ENCODE data around the gene SORCS2.

SORCS2 gene

DNA sequence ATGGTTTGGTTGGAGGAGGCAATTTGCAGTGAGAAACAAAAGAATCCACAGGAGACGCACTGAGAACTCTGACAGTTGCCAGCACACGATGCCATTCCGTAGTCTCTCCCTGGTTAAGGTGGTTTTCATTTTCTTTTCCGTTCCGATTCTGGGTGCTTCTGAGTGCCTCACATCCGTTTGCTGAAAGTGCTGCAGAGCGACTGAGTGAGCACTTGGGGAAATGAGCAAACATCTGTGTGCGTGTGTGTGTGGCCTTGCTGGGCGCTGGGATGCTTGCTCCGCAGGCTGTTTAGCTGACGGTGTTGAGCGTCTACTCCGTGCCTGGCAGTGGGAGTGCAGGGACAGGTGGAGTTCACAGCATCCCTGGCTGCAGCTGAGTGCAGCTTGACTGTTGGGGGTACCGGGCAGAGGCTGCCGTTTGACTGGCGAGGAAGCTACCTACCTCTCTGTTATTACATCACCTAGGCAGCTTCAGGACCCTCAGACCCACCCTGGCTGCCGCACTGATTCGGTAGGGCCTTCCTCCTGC lies 49.3 kb downstream of the SORCS2 start:
- DNase-seq = no peak
- no peaks in the 10 kb centered on the region for H3K27me3 ChIP-seq
- TF ChIP-seq, protein P1, sequence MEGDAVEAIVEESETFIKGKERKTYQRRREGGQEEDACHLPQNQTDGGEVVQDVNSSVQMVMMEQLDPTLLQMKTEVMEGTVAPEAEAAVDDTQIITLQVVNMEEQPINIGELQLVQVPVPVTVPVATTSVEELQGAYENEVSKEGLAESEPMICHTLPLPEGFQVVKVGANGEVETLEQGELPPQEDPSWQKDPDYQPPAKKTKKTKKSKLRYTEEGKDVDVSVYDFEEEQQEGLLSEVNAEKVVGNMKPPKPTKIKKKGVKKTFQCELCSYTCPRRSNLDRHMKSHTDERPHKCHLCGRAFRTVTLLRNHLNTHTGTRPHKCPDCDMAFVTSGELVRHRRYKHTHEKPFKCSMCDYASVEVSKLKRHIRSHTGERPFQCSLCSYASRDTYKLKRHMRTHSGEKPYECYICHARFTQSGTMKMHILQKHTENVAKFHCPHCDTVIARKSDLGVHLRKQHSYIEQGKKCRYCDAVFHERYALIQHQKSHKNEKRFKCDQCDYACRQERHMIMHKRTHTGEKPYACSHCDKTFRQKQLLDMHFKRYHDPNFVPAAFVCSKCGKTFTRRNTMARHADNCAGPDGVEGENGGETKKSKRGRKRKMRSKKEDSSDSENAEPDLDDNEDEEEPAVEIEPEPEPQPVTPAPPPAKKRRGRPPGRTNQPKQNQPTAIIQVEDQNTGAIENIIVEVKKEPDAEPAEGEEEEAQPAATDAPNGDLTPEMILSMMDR (IDR thresholded peaks at IDR 0.05; ENCODE audit: low read depth, low read length) = no peak

DNA sequence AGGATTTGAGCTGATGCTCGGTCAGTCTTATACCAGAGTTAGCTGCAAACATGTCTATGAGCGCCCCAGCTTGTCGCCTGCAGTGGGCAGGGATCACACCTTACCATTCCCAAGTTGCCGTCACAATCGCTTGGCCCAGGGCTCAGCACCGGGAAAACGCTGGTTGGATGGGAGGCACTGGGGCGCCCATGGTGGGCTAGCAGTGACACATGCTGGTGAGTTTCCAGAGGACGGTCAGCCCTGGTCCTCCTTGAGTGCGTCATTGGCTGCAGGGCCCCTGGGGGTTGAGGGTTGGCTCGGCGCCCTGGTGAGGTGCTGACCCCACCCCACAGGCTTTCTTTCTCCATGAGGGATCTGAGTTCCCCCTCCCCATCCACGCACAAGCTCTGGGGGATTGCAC lies 50.4 kb downstream of the SORCS2 start:
- no peak for DNase-seq
- TF ChIP-seq, protein P1 (IDR thresholded peaks at IDR 0.05; ENCODE audit: low read depth, low read length) = no peak
- no peaks in the 10 kb centered on the region for H3K27me3 ChIP-seq
- H3K4me1 ChIP-seq = peaks cover 3% of the 10 kb centered on the region
- no peaks in the 10 kb centered on the region for H3K36me3 ChIP-seq
- no peak overlapping the region for H3K4me3 ChIP-seq (ENCODE audit: low read depth, low read length)
- no peaks in the 10 kb centered on the region; the same call in 1 of the 2 replicates for H3K9me3 ChIP-seq

More for the DNA sequence above, 49.3 kb downstream of the SORCS2 start:
- no peaks in the 10 kb centered on the region; the same call in 1 of the 2 replicates for H3K9me3 ChIP-seq
- H3K4me3 ChIP-seq (ENCODE audit: low read depth, low read length) = no peak overlapping the region
- H3K4me1 ChIP-seq = peaks cover 3% of the 10 kb centered on the region
- no peaks in the 10 kb centered on the region for H3K36me3 ChIP-seq

DNA sequence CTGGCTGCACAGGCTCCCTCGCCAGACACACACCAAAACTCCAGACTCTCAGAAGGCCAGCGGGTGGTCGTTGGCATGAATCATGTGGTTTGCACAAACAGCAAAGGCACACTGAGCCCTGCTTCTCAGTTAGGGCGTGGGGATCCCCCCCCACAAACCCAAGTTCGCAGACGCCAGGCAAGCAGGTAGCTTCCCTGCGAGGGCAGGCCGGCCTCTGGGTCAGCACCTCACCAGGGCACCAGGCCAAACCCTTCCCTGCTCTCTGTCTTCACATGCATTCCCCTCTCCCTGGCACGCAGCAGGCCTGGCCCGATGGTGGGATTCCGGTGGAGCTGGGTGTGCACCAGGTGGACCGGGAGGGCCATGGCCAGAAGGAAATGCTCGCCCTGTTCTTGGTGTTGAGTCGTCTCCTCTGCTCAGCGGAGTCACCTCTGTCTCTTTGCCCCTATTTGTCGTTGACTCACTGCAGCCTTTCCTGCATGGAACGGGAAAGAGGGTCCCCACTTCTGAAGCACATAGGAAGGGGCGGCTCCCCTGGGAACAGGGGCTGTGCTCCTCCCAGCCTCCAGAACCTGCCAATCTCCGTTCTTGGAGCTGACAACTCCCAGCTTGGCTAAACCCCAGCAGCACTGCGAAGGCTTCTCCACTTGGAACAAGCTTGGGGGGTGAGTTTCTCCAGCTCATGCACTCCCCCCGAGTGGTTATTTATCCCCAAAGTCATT lies 51.4 kb downstream of the SORCS2 start:
- Histone ChIP-seq H3K4me1 (peaks cover 3% of the 10 kb centered on the region; the same call in 1 of the 2 replicates), H3K36me3 (no peaks in the 10 kb centered on the region), H3K4me3 (ENCODE audit: low read depth, low read length) (no peak overlapping the region), H3K27me3 (no peaks in the 10 kb centered on the region), H3K9me3 (no peaks in the 10 kb centered on the region; the same call in 1 of the 2 replicates)
- TF ChIP-seq, protein P1 (IDR thresholded peaks at IDR 0.05; ENCODE audit: low read depth, low read length) = no peak
- DNase-seq = no peak

DNA sequence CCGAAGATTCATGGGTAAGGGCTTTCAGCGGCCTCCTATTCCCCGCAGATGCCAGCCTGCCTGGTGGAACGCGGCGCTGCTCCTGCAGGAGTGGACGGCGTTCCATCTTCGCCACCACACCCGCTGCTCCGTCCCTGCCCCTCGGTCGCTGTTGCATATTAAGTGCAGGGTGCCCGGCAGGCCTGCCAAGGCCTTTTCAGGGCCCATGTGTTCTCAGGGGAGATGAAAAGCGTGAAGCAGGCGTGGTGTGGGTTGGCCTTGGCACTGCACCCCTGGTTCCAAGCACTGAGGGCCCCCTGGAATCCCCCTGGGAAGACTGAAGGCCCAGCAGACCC lies 52.0 kb downstream of the SORCS2 start:
- Histone ChIP-seq H3K4me3 (ENCODE audit: low read depth, low read length) (no peak overlapping the region), H3K36me3 (no peaks in the 10 kb centered on the region), H3K9me3 (no peaks in the 10 kb centered on the region), H3K4me1 (peaks cover 3% of the 10 kb centered on the region; the same call in 1 of the 2 replicates), H3K27me3 (no peaks in the 10 kb centered on the region)
- no peak for DNase-seq
- TF ChIP-seq, protein P1 (IDR thresholded peaks at IDR 0.05; ENCODE audit: low read depth, low read length) = no peak

DNA sequence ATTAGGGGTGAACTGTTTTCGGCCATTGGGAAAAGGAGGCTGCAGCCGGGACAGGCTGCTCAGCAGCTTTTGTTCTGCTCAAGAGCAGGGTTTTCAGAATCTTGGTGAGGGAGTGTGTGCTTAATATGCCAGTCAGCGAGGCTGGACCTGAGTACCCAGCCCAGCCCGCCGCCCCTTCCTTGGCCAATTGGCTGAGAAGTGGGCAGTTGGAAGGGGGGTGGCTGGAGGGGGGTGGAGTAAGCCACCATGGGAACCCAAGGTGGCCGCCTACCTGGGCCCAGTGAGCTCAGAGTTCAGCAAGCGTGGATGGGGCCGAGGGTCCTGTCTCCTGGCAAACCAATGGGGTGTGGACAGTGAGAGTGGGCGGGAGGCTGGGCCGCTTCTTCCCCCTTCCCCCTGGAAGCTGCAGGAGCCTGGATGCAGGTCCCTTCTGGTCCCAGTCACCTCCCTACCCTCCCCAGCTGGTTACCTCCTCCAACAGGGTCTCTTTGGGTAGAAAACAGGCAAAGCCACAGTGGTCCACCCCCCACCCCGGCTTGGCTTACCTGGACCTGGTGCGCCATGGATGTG lies 52.5 kb downstream of the SORCS2 start:
- TF ChIP-seq, protein P1 (IDR thresholded peaks at IDR 0.05; ENCODE audit: low read depth, low read length) = no peak
- DNase-seq = no peak
- no peaks in the 10 kb centered on the region for H3K36me3 ChIP-seq
- no peaks in the 10 kb centered on the region for H3K9me3 ChIP-seq
- no peaks in the 10 kb centered on the region for H3K27me3 ChIP-seq
- no peak overlapping the region for H3K4me3 ChIP-seq (ENCODE audit: low read depth, low read length)
- peaks cover 3% of the 10 kb centered on the region; the same call in 1 of the 2 replicates for H3K4me1 ChIP-seq

DNA sequence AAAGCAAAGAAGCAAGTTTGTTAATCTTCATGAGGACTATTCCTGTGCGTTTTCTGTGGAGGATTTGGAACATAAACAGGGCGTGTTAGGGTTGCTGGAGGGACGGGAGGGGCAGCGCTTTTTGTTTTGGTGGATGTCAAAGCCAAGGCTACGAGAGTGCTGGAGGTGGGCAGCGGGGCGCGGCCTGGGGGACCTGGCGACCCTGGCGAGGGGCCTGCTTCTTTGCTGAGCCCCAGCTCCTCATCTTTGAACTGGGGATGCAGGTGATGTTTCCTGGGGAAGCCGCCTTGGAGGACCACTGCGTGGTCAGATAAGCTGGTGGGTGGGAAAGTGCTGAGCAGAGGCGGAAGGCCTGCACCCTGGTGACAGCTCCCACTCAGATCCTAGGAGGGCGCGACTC lies 55.2 kb downstream of the SORCS2 start:
- H3K9me3 ChIP-seq = no peaks in the 10 kb centered on the region
- H3K27me3 ChIP-seq = no peaks in the 10 kb centered on the region
- no peak for DNase-seq
- H3K4me1 ChIP-seq = no peaks in the 10 kb centered on the region
- TF ChIP-seq, protein P1 (IDR thresholded peaks at IDR 0.05; ENCODE audit: low read depth, low read length) = no peak
- H3K36me3 ChIP-seq = no peaks in the 10 kb centered on the region
- no peak overlapping the region for H3K4me3 ChIP-seq (ENCODE audit: low read depth, low read length)

All from BE2C (cell line).